ENCODE results near the gene MARS2.

GRCh38 chr2:197711578-197711977, 6.4 kb downstream of the MARS2 start:
- TF ChIP-seq CTCF (IDR thresholded peaks at IDR 0.05) (no peak), EZH2 (IDR thresholded peaks at IDR 0.05; ENCODE audit: borderline replicate concordance, insufficient read depth, low read depth, low read length, poor library complexity, severe bottlenecking) (no peak)
